Activated CD8-positive, alpha-beta memory T cell treated with anti-CD3 and anti-CD28 coated beads for 36 hours (primary cell): ENCODE data around the gene B4GALNT4. TPM values are rescaled to one million over a fixed set of nuclear protein-coding genes. Genes with fewer than 3 reads are reported as not detected.
"Not testable (repeated sequence)": the region's sequence is repeated elsewhere in the genome, so short reads cannot be mapped to it uniquely, and the experiment has no call there.

ENCODE experiments used
- CTCF ChIA-PET: fragments of 350-600 bp; sonication (Branson Sonifier 250); formaldehyde crosslinking; loops from one replicate; lab custom pipeline; 2021; ENCODE audit warnings: antibody characterized with exemption; lab: Charles Lee
- POLR2A ChIA-PET: fragments of 350-600 bp; sonication (Branson Sonifier 250); formaldehyde crosslinking; loops from one replicate; lab custom pipeline; 2021; ENCODE audit warnings: antibody characterized with exemption; lab: Charles Lee
- total RNA-seq, 2 experiments: library from RNA; stranded (reverse); gene quantifications; one replicate each; pipeline ENCODE4 v1.2.3, GENCODE V29; 2021

The B4GALNT4 gene
- total RNA-seq, 2 experiments from 2014 or later = 0.38 to 0.42 TPM

- ChIA-PET POLR2A (no interaction called here), CTCF (interaction anchor here (1.3 kb wide), 1 partner anchor 39 kb away, joined by 3 read pairs; no protein-coding TSS in a partner anchor)
These were observed 39.8 kb downstream of the B4GALNT4 start for GRCh38 chr11:409008-409599.

GRCh38 chr11:409600-410483 is 40.5 kb downstream of the B4GALNT4 start:
- POLR2A ChIA-PET = no interaction called here
- CTCF ChIA-PET = interaction anchor here (1.3 kb wide), 1 partner anchor 38 kb away, joined by 3 read pairs; no protein-coding TSS in a partner anchor

GRCh38 chr11:410711-411110 is 41.4 kb downstream of the B4GALNT4 start:
- POLR2A ChIA-PET, CTCF ChIA-PET: not testable (repeated sequence)

GRCh38 chr11:411520-411919 is 42.2 kb downstream of the B4GALNT4 start:
- POLR2A ChIA-PET, CTCF ChIA-PET: not testable (repeated sequence)

- POLR2A ChIA-PET = no interaction called here
- CTCF ChIA-PET = interaction anchor here (0.6 kb wide), 1 partner anchor 144 kb away, joined by 3 read pairs; no protein-coding TSS in a partner anchor
These were observed 43.4 kb downstream of the B4GALNT4 start for GRCh38 chr11:412641-413119.

GRCh38 chr11:413120-414081 is 44.1 kb downstream of the B4GALNT4 start:
- ChIA-PET POLR2A (interaction anchor here (4.3 kb wide), 1 partner anchor 36 kb away, joined by 25 read pairs; the partner anchor contains the start of gene PTDSS2), CTCF (interaction anchor here (1.5 to 3.6 kb wide), 2 partner anchors 35 to 124 kb away, joined by 3 to 18 read pairs; no protein-coding TSS in a partner anchor)

GRCh38 chr11:414318-414857 is 45.1 kb downstream of the B4GALNT4 start:
- ChIA-PET CTCF (interaction anchor here (1.1 to 3.6 kb wide), 4 partner anchors 8 to 125 kb away, joined by 3 to 18 read pairs (median 4); no protein-coding TSS in a partner anchor), POLR2A (interaction anchor here (1.0 to 4.3 kb wide), 4 partner anchors 7 to 201 kb away, joined by 3 to 25 read pairs (median 12); partner anchors contain the start of gene PTDSS2)

- CTCF ChIA-PET = interaction anchor here (1.5 to 3.6 kb wide), 3 partner anchors 9 to 165 kb away, joined by 3 to 18 read pairs (median 4); no protein-coding TSS in a partner anchor
- POLR2A ChIA-PET = interaction anchor here (3.0 to 4.3 kb wide), 2 partner anchors 9 to 34 kb away, joined by 21 to 25 read pairs; partner anchors contain the start of gene PTDSS2
These were observed 46.3 kb downstream of the B4GALNT4 start for GRCh38 chr11:415640-416041.

DNA sequence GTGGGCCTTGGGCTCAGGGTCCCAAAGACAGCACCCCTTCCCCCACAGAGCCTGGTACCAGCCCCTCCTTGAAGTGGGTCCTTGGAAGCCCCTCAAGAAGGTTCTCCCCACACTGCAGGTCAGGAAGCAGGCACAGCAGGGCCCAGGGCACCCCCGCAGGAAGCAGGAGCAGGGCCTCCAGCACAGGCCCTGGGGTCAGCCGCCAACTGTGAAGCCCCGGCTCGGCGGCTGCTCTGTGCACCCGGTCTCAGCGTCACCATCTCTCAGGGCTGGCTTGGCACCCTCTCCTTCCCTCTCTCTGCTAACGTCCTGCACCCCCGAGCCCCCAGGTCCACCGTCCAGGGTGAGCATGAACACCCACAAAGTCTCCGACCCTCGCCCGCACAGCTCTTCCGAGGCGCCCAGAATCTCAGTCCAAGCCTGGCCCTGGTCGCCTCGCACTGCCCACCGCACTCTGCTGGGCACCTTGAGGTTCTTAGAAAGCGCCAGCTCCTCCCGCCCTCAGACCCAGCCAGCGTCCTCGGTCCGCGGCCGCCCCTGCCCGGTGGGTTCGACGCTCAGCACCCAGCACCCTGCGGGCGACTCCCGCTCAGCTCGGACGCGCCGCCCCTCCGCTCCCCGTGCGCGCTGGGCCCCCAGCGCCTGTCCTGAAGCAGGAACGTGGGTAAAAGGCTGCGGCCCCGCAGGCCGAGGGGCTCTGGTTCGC is 46.9 kb downstream of the B4GALNT4 start:
- ChIA-PET POLR2A (interaction anchor here (3.0 to 4.3 kb wide), 2 partner anchors 9 to 33 kb away, joined by 21 to 25 read pairs; partner anchors contain the start of gene PTDSS2), CTCF (interaction anchor here (1.2 to 3.6 kb wide), 5 partner anchors 9 to 166 kb away, joined by 3 to 18 read pairs (median 5); no protein-coding TSS in a partner anchor)

DNA sequence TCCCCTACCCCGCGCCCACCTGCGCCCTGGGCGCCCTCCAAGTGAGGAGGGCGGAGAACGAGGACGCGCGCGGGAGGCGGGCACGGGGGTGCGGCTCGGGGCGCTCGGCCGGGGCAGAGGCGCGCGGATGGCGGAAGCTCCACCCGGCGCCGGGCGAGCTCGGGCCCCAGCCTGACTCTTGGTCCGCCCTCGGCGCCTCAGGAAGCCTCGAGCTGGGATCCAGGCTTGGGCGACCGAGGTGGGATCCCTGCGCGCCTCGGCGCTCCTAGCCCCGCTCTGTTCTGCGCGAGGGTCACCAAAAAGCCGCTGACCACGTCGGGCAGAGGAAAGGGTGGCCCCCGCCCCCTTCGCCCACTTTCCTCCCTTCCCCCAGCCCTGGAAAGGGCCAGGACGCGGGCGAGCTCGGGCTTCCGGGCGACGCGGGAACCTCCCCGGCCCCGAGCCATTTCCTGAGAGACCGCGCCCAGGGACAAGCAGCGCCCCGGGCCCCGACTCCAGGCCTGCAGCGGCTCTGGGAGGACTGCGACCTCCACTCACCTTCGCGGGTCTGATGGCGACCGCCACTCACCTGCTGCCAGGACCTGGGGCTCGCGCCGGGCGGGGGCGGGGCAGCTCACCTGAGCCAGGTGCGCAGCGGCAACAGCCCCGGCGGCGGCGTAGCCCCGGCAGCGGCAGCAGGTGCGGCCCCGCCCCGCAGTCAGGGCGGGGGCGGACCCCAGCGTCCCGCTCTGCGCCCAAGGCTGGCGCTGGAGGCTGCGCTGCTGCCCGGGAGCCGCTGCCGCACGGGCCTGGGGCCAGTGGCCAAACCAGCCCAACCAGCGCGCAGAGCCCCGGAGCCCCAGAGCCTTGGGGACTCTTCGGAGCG is 47.7 kb downstream of the B4GALNT4 start:
- ChIA-PET CTCF (interaction anchor here (1.2 to 3.6 kb wide), 4 partner anchors 10 to 166 kb away, joined by 3 to 18 read pairs (median 6); no protein-coding TSS in a partner anchor), POLR2A (interaction anchor here (3.0 to 4.3 kb wide), 2 partner anchors 10 to 32 kb away, joined by 21 to 25 read pairs; partner anchors contain the start of gene PTDSS2)

DNA sequence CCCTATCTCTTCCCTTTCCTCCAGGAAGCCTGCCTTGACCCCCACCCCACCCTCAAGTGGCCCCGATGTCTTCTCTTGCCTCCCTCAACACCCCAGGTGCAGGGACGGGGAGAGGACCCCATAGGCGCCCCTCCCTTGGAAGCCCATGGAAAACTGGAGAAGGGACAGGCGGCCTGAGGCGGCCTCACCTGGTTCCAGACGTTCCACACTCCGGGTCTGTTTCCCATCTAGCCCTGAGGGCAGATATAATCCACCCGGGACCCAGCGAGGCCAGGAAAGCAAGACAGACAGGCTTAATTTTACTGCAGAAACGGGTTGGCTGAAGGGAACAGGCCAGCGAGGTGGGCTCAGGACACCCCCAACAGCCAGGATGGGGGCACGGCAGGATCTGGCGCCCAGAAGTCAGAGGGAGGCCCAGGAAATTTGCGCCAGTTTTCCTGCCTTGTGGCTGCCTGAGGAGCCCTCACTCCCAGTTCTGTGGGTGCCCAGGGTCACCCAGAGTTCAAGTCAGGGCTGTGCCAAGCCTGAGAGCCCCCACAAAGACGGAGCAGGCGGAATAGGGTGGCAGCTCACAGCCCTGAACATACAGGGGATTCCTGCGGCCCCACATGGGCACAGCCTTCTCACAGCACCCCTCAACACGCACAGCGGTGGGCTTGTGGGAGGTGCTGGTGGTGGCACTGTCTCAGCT is 48.5 kb downstream of the B4GALNT4 start:
- POLR2A ChIA-PET = interaction anchor here (3.0 to 4.3 kb wide), 2 partner anchors 11 to 31 kb away, joined by 21 to 25 read pairs; partner anchors contain the start of gene PTDSS2
- CTCF ChIA-PET = interaction anchor here (3.6 kb wide), 1 partner anchor 31 kb away, joined by 18 read pairs; no protein-coding TSS in a partner anchor

GRCh38 chr11:418343-419247 is 49.3 kb downstream of the B4GALNT4 start:
- POLR2A ChIA-PET = no interaction called here
- CTCF ChIA-PET = no interaction called here

- CTCF ChIA-PET = no interaction called here
- POLR2A ChIA-PET = no interaction called here
These were observed 50.1 kb downstream of the B4GALNT4 start for GRCh38 chr11:419248-420005.
